Neural crest cell (in vitro differentiated cells): Measurements from ENCODE around the gene AKT1. TPM values are rescaled to one million over a fixed set of nuclear protein-coding genes. Genes with fewer than 3 reads are reported as not detected.

ENCODE experiments used
- DNase-seq: peaks from one replicate; pipeline ENCODE4 v3.0.0; 2021; ENCODE audit warnings: low read depth, mixed read lengths, low spot score
- H3K27ac Mint-ChIP-seq: one replicate; pipeline ENCODE4 v1.8.0; 2021; ENCODE audit warnings: mild to moderate bottlenecking, mixed read lengths; ENCODE audit not compliant: unreplicated experiment
- H3K27me3 Mint-ChIP-seq: 2 replicates; pipeline ENCODE4 v1.8.0; 2021; ENCODE audit warnings: low read depth, mild to moderate bottlenecking, mixed read lengths
- H3K36me3 Mint-ChIP-seq: 2 replicates; pipeline ENCODE4 v1.8.0; 2021; ENCODE audit warnings: low read depth, mild to moderate bottlenecking, mixed read lengths
- H3K4me1 Mint-ChIP-seq: 2 replicates; pipeline ENCODE4 v1.8.0; 2021; ENCODE audit warnings: mixed read lengths
- H3K4me3 Mint-ChIP-seq: one replicate; pipeline ENCODE4 v1.8.0; 2021; ENCODE audit warnings: mild to moderate bottlenecking, mixed read lengths
- H3K9me3 Mint-ChIP-seq: 2 replicates; pipeline ENCODE4 v1.8.0; 2021; ENCODE audit warnings: mixed read lengths
- CTCF ChIP-seq: fragments of 200-600 bp; sonication (generic); conservative IDR thresholded peaks from 2 replicates; pipeline ENCODE4 v1.5.0; 2021; ENCODE audit warnings: antibody characterized with exemption, mild to moderate bottlenecking
- total RNA-seq: library from RNA; stranded (reverse); gene quantifications from 2 replicates; pipeline ENCODE4 v1.2.1, GENCODE V29; 2021

AKT1 gene
- total RNA-seq, 1 donor from 2014 or later, result 191 TPM

GRCh38 chr14:104750056-104750752 is 45.3 kb downstream of the AKT1 start:
- peaks cover 7% of the 10 kb centered on the region for H3K36me3 Mint-ChIP-seq
- peaks cover 39% of the 10 kb centered on the region for H3K4me1 Mint-ChIP-seq
- no peaks in the 10 kb centered on the region for H3K9me3 Mint-ChIP-seq
- H3K4me3 Mint-ChIP-seq, result no peak overlapping the region
- DNase-seq, result no peak
- H3K27ac Mint-ChIP-seq, result no peak overlapping the region
- peaks cover 4% of the 10 kb centered on the region for H3K27me3 Mint-ChIP-seq
- no peak for TF ChIP-seq CTCF

GRCh38 chr14:104749111-104749649 is 46.4 kb downstream of the AKT1 start:
- no peak for DNase-seq
- Mint-ChIP-seq H3K4me1 (peaks cover 33% of the 10 kb centered on the region), H3K27ac (peak overlapping the region; percentile 85), H3K4me3 (no peak overlapping the region), H3K27me3 (peaks cover 4% of the 10 kb centered on the region), H3K9me3 (no peaks in the 10 kb centered on the region), H3K36me3 (peaks cover 7% of the 10 kb centered on the region)
- no peak for TF ChIP-seq CTCF

DNA sequence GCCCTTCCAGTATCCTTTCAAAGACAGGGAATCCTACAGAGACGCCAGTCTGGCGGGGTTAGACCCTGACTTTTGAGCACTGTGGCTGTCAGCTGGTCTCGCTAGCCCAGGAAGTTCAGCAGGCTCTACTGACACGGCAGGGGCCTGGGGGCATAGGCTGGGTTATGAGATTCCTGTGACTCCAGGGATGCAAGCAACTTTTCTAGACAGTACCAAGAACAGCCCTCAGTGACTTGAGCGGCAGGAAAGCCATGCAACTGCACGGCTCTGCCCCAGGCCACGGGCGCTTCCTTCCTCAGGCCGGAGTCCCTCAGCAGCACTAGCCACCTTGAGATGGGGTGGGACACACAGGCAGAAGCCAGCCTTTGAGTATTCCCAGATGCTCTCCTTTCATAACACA is 47.7 kb downstream of the AKT1 start:
- Mint-ChIP-seq H3K9me3 (no peaks in the 10 kb centered on the region), H3K4me1 (peaks cover 34% of the 10 kb centered on the region), H3K27ac (peak overlapping the region; percentile 12), H3K27me3 (peaks cover 4% of the 10 kb centered on the region), H3K4me3 (peak overlapping the region; percentile 47), H3K36me3 (peaks cover 7% of the 10 kb centered on the region)
- TF ChIP-seq CTCF, result no peak
- DNase-seq, result no peak

DNA sequence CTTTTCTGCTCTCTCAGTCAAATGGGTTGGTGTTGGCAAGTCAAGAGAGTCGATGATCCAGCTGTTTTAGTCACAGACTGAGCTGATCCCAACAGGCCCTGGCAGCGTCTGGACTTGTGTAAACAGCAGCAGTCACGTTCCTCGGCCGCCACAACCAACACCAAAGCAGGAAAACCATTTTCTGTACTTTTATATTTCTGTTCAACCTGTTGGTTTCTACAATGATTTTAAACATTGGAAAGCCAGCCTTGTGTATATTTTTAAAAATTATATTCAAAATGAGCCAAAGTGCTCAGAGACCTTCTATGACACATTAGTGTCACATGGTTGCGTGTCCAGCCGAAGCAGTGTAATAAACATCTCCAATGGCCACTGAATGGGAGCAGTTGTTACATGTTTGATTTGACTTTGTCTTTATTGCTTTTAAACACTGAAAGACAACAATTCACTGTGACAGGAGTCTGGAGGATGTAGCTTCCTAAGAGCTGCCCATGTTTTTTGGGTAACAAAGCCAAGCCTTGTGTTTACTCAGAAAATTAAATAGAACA is 48.5 kb downstream of the AKT1 start:
- Mint-ChIP-seq H3K4me1 (peaks cover 32% of the 10 kb centered on the region), H3K9me3 (no peaks in the 10 kb centered on the region), H3K36me3 (peaks cover 3% of the 10 kb centered on the region), H3K27ac (no peak overlapping the region), H3K27me3 (no peaks in the 10 kb centered on the region), H3K4me3 (no peak overlapping the region)
- TF ChIP-seq CTCF, result no peak
- DNase-seq, result no peak

- peak overlapping the region; percentile 27 for H3K27ac Mint-ChIP-seq
- H3K36me3 Mint-ChIP-seq, result peaks cover 3% of the 10 kb centered on the region
- H3K4me3 Mint-ChIP-seq, result no peak overlapping the region
- H3K27me3 Mint-ChIP-seq, result no peaks in the 10 kb centered on the region
- DNase-seq, result no peak
- no peaks in the 10 kb centered on the region for H3K9me3 Mint-ChIP-seq
- TF ChIP-seq CTCF, result no peak
- H3K4me1 Mint-ChIP-seq, result peaks cover 32% of the 10 kb centered on the region
These were observed 49.4 kb downstream of the AKT1 start for GRCh38 chr14:104746071-104746545.
